ENCODE results near the gene CT47C1.
"Not testable (repeated sequence)": the region's sequence is repeated elsewhere in the genome, so short reads cannot be mapped to it uniquely, and the experiment has no call there.

CT47C1 gene

DNA sequence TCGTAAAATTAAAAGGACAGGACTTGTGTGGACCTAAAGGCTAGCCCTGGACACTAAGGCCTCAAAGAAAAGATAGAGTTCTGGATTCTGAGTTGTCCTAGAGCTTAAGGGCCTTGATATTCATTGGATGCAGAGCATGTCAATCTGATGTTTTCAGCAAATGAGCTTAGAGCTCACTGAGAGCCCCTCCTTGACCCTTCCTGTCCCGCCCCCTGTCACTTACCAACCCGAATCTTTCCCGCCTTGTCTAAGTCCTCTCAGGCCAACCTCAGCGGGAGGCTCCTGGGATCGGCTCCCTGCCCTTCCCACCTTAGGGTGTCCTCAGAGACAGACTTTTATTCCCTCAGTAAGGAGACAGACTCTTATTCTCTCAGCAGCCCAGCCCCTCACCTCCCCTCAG lies at the start of gene CT47C1:
CT47C1 (plus strand) TSS at position 250 of the 400 bp plus-strand sequence. CDS start 233 bp downstream, outside the sequence.
- DNase-seq = no peak

DNA sequence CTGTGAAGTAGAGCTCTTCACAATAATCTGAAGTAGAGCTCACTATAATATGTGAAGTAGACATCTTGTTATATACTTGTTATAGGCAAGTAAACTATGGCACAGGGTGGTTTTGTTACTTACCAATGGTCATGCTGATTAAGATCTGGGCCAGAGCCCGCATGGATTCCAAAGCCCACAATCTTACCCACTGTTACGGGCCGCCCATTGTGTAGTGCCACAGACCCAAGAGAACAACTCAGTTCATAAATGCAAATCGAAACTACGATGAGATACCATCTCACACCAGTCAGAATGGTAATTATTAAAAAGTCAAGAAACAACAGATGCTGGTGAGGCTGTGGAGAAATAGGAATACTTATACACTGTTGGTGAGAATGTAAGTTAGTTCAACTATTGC lies 46.9 kb upstream of the CT47C1 start:
- no peak for DNase-seq

DNA sequence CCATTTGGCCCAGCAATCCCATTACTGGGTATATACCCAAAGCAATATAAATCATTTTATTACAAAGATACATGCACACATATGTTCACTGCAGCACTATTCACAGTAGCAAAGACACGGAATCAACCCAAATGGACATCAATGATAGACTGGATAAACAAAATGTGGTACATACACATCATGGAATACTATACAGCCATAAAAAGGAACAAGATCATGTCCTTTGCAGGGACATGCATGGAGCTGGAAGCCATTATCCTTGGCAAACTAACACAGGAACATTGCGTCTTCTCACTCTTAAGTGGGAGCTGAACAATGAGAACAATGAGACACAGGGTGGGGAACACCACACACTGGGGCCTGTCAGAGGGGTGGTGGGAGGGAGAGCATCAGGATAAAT lies 46.4 kb upstream of the CT47C1 start:
- DNase-seq = not testable (repeated sequence)

DNA sequence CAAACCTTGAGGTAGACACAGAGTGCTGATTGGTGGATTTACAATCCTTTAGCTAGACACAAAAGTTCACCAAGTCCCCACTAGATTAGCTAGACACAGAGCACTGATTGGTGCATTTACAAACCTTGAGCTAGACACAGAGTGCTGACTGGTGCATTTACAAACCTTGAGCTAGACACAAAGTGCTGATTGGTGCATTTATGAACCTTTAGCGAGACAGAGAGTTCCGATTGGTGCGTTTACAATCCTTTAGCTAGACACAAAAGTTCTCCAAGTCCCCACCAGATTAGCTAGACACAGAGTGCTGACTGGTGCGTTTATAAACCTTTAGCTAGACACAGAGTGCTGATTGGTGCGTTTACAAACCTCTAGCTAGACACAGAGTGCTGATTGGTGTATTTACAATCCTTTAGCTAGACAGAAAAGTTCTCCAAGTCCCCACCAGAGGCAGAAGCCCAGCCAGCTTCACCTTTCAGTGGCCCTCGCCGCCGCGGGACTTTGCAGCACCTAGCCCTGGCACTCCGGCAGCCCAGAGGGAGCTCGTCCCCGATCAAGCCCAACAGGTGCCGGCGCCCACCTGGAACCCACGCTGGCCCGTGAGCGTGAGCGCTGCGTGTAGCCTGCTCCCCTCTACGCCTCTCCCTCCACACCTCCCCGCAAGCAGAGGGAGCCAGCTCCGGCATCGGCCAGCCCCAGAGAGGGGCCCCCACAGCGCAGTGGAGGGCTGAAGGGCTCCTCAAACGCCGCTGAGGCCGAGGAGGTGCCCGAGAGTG lies 44.6 kb upstream of the CT47C1 start:
- DNase-seq = not testable (repeated sequence)

DNA sequence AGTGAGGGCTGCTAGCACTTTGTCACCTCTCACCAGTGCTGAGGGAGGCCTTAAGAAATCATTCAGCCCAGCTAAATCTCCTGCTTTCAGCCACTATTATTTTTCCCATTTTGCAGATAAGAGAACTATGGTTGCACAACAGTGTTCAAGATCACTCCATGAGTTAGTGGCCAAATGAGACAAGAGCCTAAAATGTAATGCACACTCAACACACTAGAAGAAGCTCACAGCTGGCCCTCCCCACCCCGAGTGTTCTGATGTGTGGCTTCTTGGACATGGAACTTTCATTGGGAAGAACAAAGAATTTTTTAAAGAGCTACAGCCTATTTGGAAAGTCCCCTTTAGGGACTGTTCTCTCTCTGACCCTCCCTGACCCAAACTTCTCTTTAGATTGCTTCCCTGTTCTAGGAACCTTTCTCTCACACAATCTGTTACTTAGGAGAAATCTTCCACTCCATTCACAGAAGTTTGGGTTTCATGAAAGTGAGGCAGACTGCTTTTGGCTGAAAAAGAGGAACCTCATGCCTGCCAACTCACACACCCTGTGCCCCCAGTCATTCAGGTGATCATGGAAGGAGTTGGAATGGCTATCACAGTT lies 44.0 kb upstream of the CT47C1 start:
- DNase-seq = no peak

DNA sequence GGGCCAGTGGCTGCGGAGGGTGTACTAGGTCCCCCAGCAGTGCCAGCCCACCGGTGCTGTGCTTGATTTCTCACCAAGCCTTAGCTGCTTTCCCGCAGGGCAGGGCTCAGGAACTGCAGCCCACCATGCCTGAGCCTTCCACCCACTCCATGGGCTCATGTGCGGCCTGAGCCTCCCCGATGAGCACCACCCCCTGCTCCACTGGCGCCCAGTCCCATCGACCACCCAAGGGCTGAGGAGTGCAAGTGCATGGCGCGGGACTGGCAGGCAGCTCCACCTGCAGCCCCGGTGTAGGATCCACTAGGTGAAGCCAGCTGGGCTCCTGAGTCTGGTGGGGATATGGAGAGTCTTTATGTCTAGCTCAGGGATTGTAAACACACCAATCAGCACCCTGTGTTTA lies 43.1 kb upstream of the CT47C1 start:
- not testable (repeated sequence) for DNase-seq

DNA sequence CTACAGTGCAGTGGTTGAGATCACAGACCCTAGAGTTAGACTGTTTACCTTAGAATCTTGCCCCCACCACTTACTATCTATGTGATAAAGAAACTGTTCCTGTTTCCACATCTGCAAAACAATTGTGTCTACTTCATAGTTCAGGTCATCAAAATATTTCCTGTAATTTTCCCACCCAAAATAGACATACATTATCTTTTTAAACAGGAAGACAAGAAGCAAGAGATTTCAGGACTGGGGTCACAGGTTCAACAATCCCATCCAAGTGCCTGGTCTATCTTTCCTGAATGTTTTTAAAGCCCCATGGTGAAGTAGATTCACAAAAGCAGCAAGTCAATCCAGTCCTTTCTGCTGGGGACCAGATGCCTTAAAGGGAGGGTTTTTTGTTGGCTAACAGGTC lies 41.8 kb upstream of the CT47C1 start:
- no peak for DNase-seq

DNA sequence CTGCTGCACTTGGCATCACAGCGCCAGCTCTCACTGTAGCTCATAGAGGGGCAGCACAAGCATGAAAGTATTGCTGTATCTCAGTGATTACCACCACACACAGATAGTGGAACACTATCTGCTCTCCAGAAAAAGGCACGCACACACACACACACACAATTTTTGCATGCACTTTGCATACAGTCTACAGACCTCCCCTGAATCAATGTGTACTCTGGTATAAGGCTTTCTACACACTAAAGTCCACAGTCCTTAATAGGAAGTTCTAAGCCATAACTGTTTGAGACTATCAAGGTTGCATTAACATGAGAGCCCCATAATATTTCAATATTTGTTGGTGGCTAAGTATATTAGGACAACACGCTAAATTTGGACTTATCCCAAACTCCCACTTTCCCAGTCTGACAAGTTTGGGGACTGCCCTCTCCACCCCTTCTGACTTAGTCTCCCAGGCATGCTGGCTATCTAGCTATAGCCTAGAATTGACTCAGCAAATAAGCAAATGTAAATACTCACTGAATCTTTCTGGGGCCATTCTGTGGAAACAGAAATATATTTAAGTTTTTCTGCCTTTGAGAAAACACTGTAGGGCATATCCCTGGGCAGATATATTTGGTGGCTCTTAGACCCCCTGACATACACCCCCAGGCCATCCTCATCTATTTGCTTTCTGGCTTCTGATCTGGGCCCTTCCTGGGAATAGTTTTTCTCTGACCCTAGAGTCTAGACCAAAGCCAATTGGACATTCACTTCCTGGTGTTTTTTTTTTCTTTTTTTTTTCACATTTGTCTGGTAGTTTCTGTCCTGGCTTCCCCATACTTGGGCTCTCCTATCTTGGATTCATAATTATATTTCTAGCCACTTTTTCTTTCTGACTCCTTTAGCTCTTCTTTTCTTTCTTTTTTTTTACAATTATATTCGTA lies 36.4 kb upstream of the CT47C1 start:
- no peak for DNase-seq

DNA sequence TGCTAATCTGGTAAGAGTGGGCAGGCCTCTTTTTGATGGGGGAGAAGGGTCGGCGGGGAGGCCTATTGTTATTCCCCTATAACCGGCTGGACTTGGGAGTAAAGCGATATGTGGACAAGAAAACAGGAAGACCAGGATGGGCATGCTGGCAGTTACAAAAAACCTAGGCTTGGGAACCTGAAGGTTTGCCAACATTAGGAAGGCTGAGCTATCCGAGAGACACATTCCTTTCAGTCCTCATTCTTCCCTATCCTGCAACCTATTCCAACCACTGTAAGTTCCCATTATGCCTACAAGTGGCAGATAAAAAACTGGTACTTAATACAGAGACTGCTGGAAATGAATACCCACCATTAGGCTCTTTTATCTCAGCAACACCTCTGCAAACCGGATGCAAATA lies 32.4 kb upstream of the CT47C1 start:
- no peak for DNase-seq

DNA sequence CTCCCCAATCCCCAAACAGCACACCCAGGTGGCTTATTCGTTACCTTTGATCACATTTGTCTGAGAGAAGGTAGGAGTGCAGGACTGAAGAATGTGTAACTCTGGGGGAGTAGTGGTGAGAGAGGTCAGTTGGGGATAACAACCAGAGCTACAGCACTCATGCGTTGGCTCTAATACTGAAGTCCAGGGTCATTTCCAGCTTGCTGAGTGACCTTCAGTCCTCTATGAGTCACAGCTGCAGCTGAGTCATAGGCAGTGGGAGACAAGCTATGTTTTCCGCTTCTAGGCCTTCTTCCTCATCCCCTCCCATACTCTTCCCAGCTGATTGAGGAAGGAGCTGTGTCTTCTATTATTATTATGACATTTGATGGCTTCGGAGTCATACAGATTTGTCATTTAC lies 31.6 kb upstream of the CT47C1 start:
- DNase-seq = peak in 1 of 2 donors; percentile 34

DNA sequence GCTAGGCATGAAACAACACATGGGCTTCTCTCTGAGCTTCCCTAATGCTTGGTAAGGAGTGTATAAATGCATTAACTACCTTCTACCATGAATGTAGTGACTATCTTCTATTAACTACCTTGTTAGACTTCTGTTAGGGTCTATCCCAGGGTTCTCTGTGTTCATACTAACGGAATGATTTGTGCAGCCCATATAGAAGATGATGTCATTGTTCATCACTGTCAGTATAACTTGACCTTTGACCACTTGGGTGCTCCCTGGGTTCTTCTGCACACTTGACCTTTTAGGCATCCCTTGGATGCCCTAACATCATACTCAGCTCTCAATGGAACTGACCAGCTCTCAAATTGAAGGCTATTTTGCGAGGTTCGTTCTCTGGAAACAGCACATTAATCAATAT lies 30.8 kb upstream of the CT47C1 start:
- no peak for DNase-seq

DNA sequence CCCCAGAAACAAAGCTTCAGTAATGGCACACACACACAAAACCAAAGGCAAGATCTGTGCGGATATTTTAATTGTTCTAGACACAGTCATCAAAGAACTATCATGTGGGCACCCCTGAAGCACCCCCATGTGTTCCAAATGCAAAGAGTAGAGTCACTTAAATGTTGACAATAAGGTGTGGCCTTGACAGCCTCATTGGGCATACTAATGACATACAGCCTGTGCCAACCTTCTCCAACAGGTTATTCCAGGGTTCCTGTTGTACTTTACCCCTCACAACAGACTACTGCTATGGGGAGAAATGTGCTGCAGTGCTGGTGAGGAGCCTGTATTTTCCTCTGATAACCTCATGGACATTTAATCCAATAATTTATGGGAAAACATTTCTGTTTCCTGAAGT lies 29.8 kb upstream of the CT47C1 start:
- DNase-seq = no peak

DNA sequence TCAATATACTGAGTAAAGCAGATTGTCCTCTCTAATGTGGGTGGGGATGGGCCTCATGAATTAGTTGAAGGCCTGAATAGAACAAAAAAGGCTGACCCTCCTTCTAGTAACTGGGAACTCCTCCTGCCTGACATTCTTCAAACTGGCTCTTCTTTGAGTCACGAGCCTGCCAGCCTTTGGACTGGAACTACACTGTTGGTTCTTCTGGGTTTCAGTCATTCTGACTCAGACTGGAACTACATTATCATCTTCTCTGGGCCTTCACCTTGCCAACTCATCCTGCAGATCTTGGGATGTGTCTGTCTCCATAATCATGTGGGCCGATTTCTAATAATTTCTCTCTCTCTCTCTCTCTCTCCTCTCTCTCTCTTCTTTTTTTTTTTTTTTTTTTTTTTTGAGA lies 26.9 kb upstream of the CT47C1 start:
- DNase-seq = no peak

DNA sequence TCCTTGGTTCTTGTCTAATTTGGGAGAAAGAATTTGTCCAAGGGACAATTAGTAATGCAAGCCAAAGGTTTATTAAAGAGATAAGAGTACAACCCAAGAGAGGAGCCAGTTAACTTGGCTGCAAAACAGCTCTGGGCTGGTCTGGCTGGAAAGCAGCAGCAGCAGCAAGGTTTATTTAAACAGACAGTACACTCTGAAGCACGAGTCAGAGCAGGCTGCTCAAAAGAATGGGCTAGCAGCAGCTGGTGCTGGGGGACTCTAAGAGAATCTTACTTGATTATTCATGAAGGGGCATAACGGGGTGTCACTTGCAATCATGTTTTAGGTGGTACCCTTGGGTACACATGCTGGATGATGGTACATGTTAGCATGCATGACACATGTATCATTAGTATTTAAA lies 17.1 kb upstream of the CT47C1 start:
- DNase-seq = no peak

DNA sequence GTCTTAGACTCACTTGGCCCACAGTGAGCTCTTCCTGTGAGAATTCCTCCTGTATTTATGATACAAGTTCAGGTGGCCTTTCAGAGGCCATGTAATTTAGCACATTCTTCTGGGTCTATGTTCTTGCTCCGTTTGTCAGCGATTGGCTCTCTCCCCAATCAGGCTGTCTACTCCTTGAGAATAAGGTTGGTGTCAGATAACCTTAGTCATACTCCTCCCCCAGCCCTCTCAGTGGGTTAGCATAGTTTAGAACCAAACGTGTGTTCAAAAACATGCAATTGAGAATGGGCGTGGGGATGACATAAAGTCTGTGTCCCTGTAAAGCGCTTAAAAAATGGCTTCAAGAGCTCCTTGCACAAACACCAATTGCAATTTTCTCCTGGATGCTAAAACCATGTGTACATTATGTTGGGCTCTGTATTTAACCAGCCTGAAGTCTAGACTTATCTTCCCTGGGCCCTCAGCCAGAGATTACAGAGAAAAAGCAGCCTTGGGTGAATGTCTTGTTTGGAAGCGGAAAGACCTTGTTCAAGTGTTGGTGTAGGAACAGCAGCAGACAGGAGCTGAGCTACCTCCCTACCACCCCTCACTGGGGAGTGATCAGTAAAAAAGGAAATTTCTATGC lies 9.9 kb upstream of the CT47C1 start:
- DNase-seq = no peak

DNA sequence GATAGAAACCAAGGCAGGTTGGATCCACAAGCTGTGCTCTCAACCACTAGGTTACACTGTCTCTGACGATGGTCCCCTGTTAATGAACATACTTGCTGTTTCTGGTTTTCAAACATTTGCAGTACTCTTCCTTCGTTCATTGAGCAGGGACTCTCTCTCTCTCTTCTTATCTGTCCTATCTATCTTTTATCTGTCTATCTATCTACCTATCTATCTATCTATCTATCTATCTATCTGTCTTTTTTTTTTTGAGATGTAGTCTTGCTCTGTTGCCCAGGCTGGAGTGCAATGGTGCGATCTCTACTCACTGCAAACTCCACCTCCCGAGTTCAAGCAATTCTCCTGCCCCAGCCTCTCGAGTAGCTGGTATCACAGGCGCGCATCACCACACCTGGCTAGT lies 9.4 kb upstream of the CT47C1 start:
- no peak for DNase-seq

DNA sequence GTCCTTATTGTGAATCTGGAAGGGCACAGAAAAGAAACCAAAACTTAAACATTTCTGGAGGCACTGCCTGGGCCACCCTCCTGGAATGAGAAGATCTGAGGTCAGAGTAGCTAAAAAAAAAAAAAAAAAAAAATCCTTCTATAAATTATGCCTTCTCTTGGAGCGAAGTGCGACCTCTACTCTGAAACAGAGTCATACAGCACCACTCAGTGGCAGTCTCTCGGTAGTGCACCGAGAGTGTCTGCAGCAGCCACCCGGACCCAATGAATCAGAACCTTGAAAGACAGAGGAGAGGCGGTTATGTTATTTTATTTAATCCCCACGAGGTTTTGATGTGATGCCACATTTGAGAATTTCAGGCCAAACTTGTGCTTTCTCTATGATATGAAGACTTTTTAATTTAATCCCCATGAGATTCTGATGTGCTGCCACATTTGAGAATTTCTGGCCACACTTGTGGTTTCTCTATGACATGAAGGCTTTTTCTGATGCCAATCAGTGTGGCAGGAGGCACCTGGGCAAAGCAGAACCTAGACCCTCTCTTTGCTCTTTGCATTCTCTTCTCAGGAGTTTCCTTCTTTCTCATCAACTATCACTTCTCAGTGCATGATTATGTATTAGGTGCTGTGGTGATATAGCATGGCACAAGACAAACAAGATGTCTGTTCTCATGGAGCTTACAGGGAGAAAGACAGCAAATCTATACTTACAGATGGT lies 5.6 kb upstream of the CT47C1 start:
- DNase-seq = peak; percentile 19 to 38

DNA sequence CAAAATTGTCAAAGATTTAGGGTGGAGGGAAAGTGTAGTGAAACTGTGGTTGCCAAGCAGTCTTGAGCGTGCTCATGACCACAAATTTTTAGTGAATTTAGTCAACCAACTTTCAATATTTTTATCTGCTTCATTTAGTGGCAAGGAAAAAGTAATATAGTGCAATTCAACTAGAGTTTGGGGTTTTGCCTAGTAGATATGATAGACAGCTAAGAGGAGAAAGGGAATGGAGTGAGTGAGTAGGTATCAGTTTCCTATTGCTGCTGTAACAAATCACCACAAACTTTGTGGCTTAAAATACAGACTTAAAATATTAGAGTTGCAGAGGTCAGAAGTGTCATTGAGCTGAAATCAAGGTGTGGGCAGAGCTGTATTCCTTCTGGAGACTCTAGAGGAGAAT lies 3.7 kb upstream of the CT47C1 start:
- DNase-seq = no peak

DNA sequence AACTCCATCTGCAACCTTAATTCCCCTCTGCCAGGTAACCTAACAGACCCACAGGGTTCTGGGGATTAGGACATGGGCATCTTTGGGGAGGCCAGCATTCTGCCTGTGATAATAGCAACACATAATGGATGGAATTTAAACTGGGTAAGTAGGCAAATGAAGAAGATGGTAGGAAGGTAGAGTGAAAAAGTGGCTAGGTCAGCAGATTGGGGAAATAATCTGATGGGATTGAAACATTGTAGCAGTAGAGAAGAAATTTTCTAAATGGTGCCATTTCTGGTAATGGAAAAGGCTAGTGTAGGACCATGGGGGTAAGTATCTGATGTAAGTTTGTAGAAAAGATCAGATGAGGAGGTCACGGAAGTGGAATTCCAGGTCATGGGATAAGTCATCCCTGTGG lies 3.0 kb upstream of the CT47C1 start:
- no peak for DNase-seq

DNA sequence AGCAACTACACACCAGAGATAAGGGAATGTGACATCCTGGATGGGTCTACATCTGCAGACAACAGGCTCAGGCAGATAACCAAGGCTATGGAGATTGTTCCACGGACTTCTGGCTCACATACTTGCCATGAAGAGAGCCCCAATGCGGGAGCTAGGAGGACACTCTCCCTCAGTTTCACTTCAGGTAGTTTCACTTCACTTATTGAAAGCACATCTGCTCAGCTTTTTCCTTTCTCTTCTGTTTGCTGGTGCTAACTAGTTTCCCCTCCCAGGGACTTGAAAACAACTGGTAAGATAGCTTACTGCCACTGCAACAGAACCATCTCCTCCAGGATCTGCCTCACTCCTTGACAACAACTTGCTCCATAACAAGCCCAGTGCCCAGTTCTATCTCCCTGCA lies 1.4 kb upstream of the CT47C1 start:
- no peak for DNase-seq

DNA sequence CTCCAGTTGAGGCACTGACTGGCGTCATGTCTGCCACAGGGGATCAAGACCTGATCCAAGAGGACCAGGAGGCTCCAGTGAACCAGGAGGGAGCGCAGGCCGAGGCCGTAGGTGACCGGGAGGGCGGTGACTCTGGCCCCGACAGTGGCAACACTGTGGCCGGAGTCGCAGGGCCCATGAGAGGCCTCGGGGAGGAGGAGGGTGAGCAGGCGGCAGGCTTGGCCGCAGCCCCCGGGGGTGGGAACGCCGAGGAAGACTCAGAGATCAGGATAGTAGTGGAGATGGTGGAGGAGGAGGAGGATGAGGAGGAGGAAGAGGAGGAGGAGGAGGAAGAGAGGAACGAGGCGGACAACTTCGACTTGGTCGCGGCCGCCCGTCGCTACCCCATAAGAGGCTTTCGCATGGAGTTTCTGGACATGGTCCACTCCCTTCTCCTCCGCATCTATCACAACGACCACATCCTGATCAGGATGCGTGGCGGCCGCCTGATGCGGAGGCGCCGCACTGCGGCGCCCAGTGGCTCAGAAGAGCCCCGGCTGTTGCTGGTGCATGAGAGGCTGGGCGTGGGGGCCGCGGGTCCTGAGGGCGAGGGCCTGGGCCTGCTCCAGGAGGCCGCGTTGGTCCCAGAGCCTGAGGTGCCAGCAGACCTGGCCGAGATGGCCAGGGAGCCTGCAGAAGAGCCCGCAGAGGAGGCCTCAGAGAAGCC lies 560 bp downstream of the CT47C1 start:
- DNase-seq = no peak

DNA sequence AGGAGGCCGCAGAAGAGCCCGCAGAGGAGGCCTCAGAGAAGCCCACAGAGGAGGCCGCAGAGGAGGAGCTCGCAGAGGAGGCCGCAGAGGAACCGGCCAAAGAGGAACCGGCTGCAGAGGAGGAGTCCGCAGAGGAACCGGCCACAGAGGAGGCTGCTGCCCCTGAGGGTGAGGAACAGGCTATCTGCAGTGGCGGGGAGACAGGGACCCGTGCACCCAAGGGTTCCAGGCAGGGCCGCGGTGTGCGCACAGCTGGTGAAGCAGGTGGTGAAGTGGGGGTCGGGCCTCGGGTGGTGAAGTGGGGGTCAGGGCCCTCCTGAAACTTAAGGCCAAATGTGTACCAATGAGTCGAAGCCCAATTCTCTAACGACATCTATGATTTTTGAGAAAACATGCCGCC lies 1.1 kb downstream of the CT47C1 start:
- no peak for DNase-seq

Measured in CD4-positive, alpha-beta T cell treated with Interleukin-1 beta for 1 hour (primary cell).